GM12878 (cell line): ENCODE data around the gene SLC35D2.

Experiments
- CTCF ChIP-seq, 3 experiments: IDR thresholded peaks in 2 of 3; conservative IDR thresholded peaks in 1 of 3; 2 replicates each; pipeline ENCODE4 v1.5.1; 2011; ENCODE audit warnings: low read depth in 3 of 3, low read length in 3 of 3, mild to moderate bottlenecking in 3 of 3, control low read depth in 2 of 3, moderate library complexity in 2 of 3, inconsistent platforms in 1 of 3, mixed read lengths in 1 of 3; ENCODE audit not compliant: control insufficient read depth in 2 of 3, insufficient read depth in 1 of 3; ENCODE audit errors: extremely low read depth in 1 of 3
- POLR2AphosphoS2 ChIP-seq: IDR thresholded peaks from 2 replicates; pipeline ENCODE4 v1.6.1; 2011; ENCODE audit warnings: low read depth, mild to moderate bottlenecking, low read length, improper control_type of control experiment, moderate library complexity
- POLR2AphosphoS5 ChIP-seq: IDR thresholded peaks from 2 replicates; pipeline ENCODE4 v1.6.1; 2011; ENCODE audit warnings: mild to moderate bottlenecking, low read length, inconsistent platforms
- SIN3A ChIP-seq: IDR thresholded peaks from 2 replicates; pipeline ENCODE4 v1.6.1; 2012; ENCODE audit warnings: low read depth, low read length, improper control_type of control experiment
- ZNF274 ChIP-seq: IDR thresholded peaks from one replicate; pipeline ENCODE4 v1.8.0; 2011; ENCODE audit not compliant: insufficient read length, insufficient read depth
- ZNF384 ChIP-seq: IDR thresholded peaks from 2 replicates; pipeline ENCODE4 v1.6.1; 2012; ENCODE audit warnings: low read depth, mild to moderate bottlenecking, low read length, improper control_type of control experiment, borderline replicate concordance

GRCh38 chr9:96289392-96289791 lies 94.1 kb downstream of the SLC35D2 start:
- TF ChIP-seq SIN3A (no peak), ZNF274 (no peak), POLR2AphosphoS5 (no peak), ZNF384 (no peak), POLR2AphosphoS2 (no peak), CTCF (IDR thresholded peaks at IDR 0.05 in 2 of 3, conservative IDR thresholded peaks at IDR 0.05 in 1 of 3; ENCODE audit: control insufficient read depth in 2 of 3, extremely low read depth in 1 of 3, insufficient read depth in 1 of 3, low read depth in 3 of 3, low read length in 3 of 3) (no peak)
